Chondrocyte (in vitro differentiated cells): Measurements from ENCODE around the gene TMEM139. TPM values are rescaled to one million over a fixed set of nuclear protein-coding genes. Genes with fewer than 3 reads are reported as not detected.

Experiments used
- DNase-seq: peaks from one replicate; pipeline ENCODE4 v3.0.0; 2021; ENCODE audit warnings: mixed read lengths, low spot score
- H3K27ac Mint-ChIP-seq: one replicate; pipeline ENCODE4 v1.8.0; 2021; ENCODE audit warnings: mild to moderate bottlenecking, moderate library complexity, mixed read lengths; ENCODE audit not compliant: unreplicated experiment
- H3K27me3 Mint-ChIP-seq: 2 replicates; pipeline ENCODE4 v1.8.0; 2021; ENCODE audit warnings: low read depth, mixed read lengths
- H3K36me3 Mint-ChIP-seq: 2 replicates; pipeline ENCODE4 v1.8.0; 2021; ENCODE audit warnings: low read depth, mixed read lengths
- H3K4me1 Mint-ChIP-seq: 2 replicates; pipeline ENCODE4 v1.8.0; 2021; ENCODE audit warnings: low read depth, mild to moderate bottlenecking, mixed read lengths
- H3K4me3 Mint-ChIP-seq: one replicate; pipeline ENCODE4 v1.8.0; 2021; ENCODE audit warnings: mild to moderate bottlenecking, moderate library complexity, mixed read lengths; ENCODE audit not compliant: unreplicated experiment
- H3K9me3 Mint-ChIP-seq: 2 replicates; pipeline ENCODE4 v1.8.0; 2021; ENCODE audit warnings: low read depth, mixed read lengths
- CTCF ChIP-seq: fragments of 200-600 bp; sonication (generic); IDR thresholded peaks from 2 replicates; pipeline ENCODE4 v1.5.0; 2021; ENCODE audit warnings: antibody characterized with exemption, mild to moderate bottlenecking, moderate library complexity
- total RNA-seq: library from RNA; stranded (reverse); gene quantifications from 3 replicates; pipeline ENCODE4 v1.2.1, GENCODE V29; 2021

TMEM139 gene
- total RNA-seq, 1 donor from 2014 or later, result not detected

GRCh38 chr7:143282124-143282523 lies 2.6 kb upstream of the TMEM139 start:
- no peak for TF ChIP-seq CTCF
- Mint-ChIP-seq H3K27me3 (no peaks in the 10 kb centered on the region), H3K4me1 (peaks cover 17% of the 10 kb centered on the region), H3K9me3 (no peaks in the 10 kb centered on the region), H3K36me3 (no peaks in the 10 kb centered on the region), H3K27ac (no peak overlapping the region), H3K4me3 (no peak overlapping the region)
- DNase-seq, result no peak

GRCh38 chr7:143283381-143283780 lies 1.4 kb upstream of the TMEM139 start:
- Mint-ChIP-seq H3K4me1 (peaks cover 23% of the 10 kb centered on the region), H3K4me3 (no peak overlapping the region), H3K27me3 (no peaks in the 10 kb centered on the region), H3K27ac (no peak overlapping the region), H3K9me3 (no peaks in the 10 kb centered on the region), H3K36me3 (no peaks in the 10 kb centered on the region)
- TF ChIP-seq CTCF, result no peak
- no peak for DNase-seq

- Mint-ChIP-seq H3K4me1 (peaks cover 25% of the 10 kb centered on the region), H3K27ac (peak overlapping the region; percentile 45), H3K9me3 (no peaks in the 10 kb centered on the region), H3K36me3 (no peaks in the 10 kb centered on the region), H3K27me3 (no peaks in the 10 kb centered on the region), H3K4me3 (no peak overlapping the region)
- no peak for DNase-seq
- no peak for TF ChIP-seq CTCF
These were observed 666 bp downstream of the TMEM139 start for GRCh38 chr7:143285470-143285778.

- H3K9me3 Mint-ChIP-seq, result no peaks in the 10 kb centered on the region
- H3K27me3 Mint-ChIP-seq, result no peaks in the 10 kb centered on the region
- DNase-seq, result no peak
- no peak for TF ChIP-seq CTCF
- H3K36me3 Mint-ChIP-seq, result no peaks in the 10 kb centered on the region
- no peak overlapping the region for H3K27ac Mint-ChIP-seq
- no peak overlapping the region for H3K4me3 Mint-ChIP-seq
- H3K4me1 Mint-ChIP-seq, result peaks cover 30% of the 10 kb centered on the region
These were observed 1.2 kb downstream of the TMEM139 start for GRCh38 chr7:143285806-143286521.

- no peak overlapping the region for H3K4me3 Mint-ChIP-seq
These were observed 1.7 kb downstream of the TMEM139 start for GRCh38 chr7:143286522-143286890.

More at GRCh38 chr7:143286522-143286890, 1.7 kb downstream of the TMEM139 start:
- H3K27ac Mint-ChIP-seq, result no peak overlapping the region
- H3K9me3 Mint-ChIP-seq, result no peaks in the 10 kb centered on the region
- DNase-seq, result no peak
- H3K4me1 Mint-ChIP-seq, result peaks cover 35% of the 10 kb centered on the region
- H3K27me3 Mint-ChIP-seq, result no peaks in the 10 kb centered on the region
- TF ChIP-seq CTCF, result no peak
- peaks cover 2% of the 10 kb centered on the region for H3K36me3 Mint-ChIP-seq
